Right lobe of liver (tissue), 6 donors: ENCODE results near the gene TAC4. TPM values are rescaled to one million over a fixed set of nuclear protein-coding genes. Genes with fewer than 3 reads are reported as not detected.

Source experiments
- ATAC-seq, 4 donors: fragments of 200-7000 bp; cut with Tn5 transposase; one replicate each; pipeline ENCODE4 v1.9.1; 2020; ENCODE audit warnings: mild to moderate bottlenecking in 4 of 4, moderate library complexity in 4 of 4
- DNase-seq, 3 donors: peaks; one replicate each; pipeline ENCODE4 v3.0.0-alpha.2; 2020
- H3K27ac ChIP-seq, 3 donors: fragments of 200-600 bp; one replicate each; pipeline ENCODE4 v1.8.0; 2022
- H3K27me3 ChIP-seq, 2 donors: fragments of 200-600 bp; one replicate each; pipeline ENCODE4 v1.8.0; 2022
- H3K36me3 ChIP-seq, 4 donors: fragments of 200-600 bp; sonication (generic) in 1 of 4; one replicate each; pipeline versions ENCODE4 v1.5.1 to v1.8.0; 2017 to 2022; ENCODE audit warnings: control low read depth in 1 of 4
- H3K4me1 ChIP-seq, 4 donors: fragments of 200-600 bp; sonication (generic) in 1 of 4; one replicate each; pipeline versions ENCODE4 v1.5.1 to v1.8.0; 2017 to 2022; ENCODE audit warnings: control low read depth in 1 of 4
- H3K4me3 ChIP-seq, 3 donors: fragments of 200-600 bp; one replicate each; pipeline ENCODE4 v1.8.0; 2022
- H3K9me3 ChIP-seq, 4 donors: fragments of 200-600 bp; sonication (generic) in 1 of 4; one replicate each; pipeline versions ENCODE4 v1.5.1 to v1.8.0; 2017 to 2022; ENCODE audit warnings: control low read depth in 1 of 4
- CTCF ChIP-seq, 4 donors: fragments of 200-600 bp in 3 of 4; fragments of 450-650 bp in 1 of 4; IDR thresholded peaks; one replicate each; pipeline versions ENCODE4 v1.5.1 to v1.8.0; 2016 to 2022; ENCODE audit warnings: antibody characterized with exemption in 4 of 4, mild to moderate bottlenecking in 2 of 4
- POLR2A ChIP-seq: fragments of 450-650 bp; IDR thresholded peaks from one replicate; pipeline ENCODE4 v1.6.1; 2017; ENCODE audit warnings: antibody characterized with exemption, mild to moderate bottlenecking
- WGBS: methylation state at CpG from one replicate; pipeline ENCODE4 v1.1.6; 2018; ENCODE audit warnings: low coverage, low lambda C conversion rate; ENCODE audit not compliant: insufficient coverage; ENCODE audit errors: missing lambda C conversion rate; 5-methylcytosine and 5-hydroxymethylcytosine counted together
- intact Hi-C, 2 donors: fragments of 100-400 bp; cut with DNase I; formaldehyde crosslinking; loops; one replicate each; pipeline versions ENCODE4 v1.11.2 to v1.14.1; 2022
- total RNA-seq, 6 experiments: library from RNA; depleted of rRNA in 2 of 6; stranded (reverse); fragments of >200 nt in 2 of 6; fragmentation: NEBNext Ultra II Directional in 3 of 6; extraction: Animal tissue kit (Norgen Biotek cat#: 25700) in 3 of 6; gene quantifications; one replicate each; pipeline versions ENCODE4 v1.1.0 to v1.2.4, GENCODE V29; 2016 to 2023
- donor health status: DM: no; HTN: yes; CAD: no.
- donor health status: DM: no; HTN: no; CAD: no.
- donor health status: DM: no; HTN: no; CAD: no.
- donor health status: DM: no; HTN: yes; CAD: no.
- donor health status: DM: no; HTN: yes; CAD: no.

The TAC4 gene
- total RNA-seq, 6 experiments from 2014 or later, result not detected

DNA sequence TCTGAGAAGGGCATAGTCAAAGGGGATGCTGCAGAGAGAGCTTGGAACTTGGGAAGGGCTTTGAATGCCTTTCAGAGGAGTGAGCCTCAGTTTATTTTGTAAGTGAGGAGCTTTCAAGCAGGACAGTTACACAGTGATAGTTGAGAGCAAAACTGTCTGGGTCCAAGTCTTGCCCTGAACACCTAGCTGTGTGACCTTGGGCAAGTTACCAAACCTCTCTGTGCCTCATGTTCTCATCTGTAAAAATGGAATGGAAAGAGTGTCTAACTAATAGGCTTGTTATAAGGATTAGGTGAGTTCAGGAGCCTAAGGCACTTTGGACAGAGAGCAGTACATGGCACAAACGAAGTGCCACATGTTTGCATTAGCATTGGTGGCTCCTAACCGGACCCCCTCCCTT lies 27.0 kb upstream of the TAC4 start:
- Histone ChIP-seq H3K4me1 (no peaks in the 10 kb centered on the region), H3K4me3 (no peak overlapping the region), H3K27me3 (no peaks in the 10 kb centered on the region), H3K9me3 (no peaks in the 10 kb centered on the region), H3K36me3 (no peaks in the 10 kb centered on the region), H3K27ac (no peak overlapping the region)
- DNase-seq, result no peak
- ATAC-seq, result no peak
- 67% methylated on average over 1 of the region's 2 CpGs for WGBS
- intact Hi-C loops, result loop anchor here in 1 of 2 donors (5.0 kb wide), 1 partner anchor 122 kb away; the partner anchor contains the start of gene DLX3
- TF ChIP-seq CTCF (IDR thresholded peaks at IDR 0.05), result no peak
- TF ChIP-seq POLR2A, result no peak

- Histone ChIP-seq H3K4me1 (no peaks in the 10 kb centered on the region), H3K9me3 (no peaks in the 10 kb centered on the region), H3K27me3 (no peaks in the 10 kb centered on the region), H3K27ac (no peak overlapping the region), H3K36me3 (no peaks in the 10 kb centered on the region), H3K4me3 (no peak overlapping the region)
- no peak for ATAC-seq
- intact Hi-C loops, result no loop called here
- DNase-seq, result no peak
- 64% methylated on average over 3 of the region's 3 CpGs for WGBS
- TF ChIP-seq POLR2A (no peak), CTCF (IDR thresholded peaks at IDR 0.05) (no peak)
Measured at GRCh38 chr17:49873926-49874325, 26.1 kb upstream of the TAC4 start.

DNA sequence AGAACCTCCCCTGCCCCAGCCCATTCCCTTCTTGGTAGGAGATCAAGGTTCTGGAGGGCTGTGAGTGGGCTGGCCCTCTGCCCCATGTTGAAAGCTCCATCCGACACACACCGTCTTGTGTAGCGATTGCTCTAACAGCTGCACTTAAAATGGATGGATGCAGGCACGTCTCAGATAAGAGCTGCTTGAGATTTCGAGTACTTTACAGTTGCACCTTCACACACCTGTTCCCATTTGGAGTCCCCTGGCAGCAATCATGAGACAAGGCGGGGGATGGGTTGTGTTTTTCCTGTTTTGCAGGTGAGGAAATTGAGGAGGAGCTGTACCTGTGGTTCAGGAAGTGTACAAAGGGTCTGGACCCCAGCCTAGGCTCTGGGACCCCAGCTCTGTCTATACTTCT lies 25.6 kb upstream of the TAC4 start:
- 66% methylated on average over 4 of the region's 6 CpGs for WGBS
- intact Hi-C loops, result no loop called here
- Histone ChIP-seq H3K9me3 (no peaks in the 10 kb centered on the region), H3K4me3 (no peak overlapping the region), H3K36me3 (no peaks in the 10 kb centered on the region), H3K4me1 (no peaks in the 10 kb centered on the region), H3K27ac (no peak overlapping the region), H3K27me3 (no peaks in the 10 kb centered on the region)
- no peak for ATAC-seq
- DNase-seq, result no peak
- no peak for TF ChIP-seq CTCF (IDR thresholded peaks at IDR 0.05)
- TF ChIP-seq POLR2A, result no peak

DNA sequence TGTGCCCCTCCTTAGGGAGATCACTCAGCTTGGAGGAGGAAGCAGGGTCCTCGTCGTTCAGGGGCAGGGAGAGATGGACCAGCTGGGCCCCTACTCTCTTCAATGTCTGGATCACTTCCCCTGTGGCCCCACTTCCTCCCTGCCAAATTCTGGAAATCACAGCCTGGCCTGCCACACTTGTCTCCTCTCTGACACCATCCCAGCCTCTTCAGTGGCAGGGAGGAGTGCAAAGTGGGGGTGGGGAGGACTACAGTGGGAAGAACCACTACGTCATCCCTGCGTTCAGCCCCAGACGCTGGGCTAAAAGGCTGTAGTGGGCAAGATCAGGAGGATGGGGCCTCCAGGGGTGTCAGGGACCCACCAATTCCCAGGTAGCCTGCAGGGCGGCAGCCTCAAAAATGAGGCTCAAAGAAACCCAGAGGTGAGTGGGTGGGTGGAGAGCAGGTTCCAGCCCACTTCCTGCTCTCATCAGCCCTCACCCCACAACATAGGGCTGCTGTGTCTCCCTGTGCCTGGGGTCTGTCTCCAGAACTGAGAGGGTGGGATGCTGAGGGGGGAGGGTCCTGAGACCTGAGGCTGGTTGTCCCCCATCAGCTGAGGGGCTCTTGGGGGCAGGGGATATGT lies 25.0 kb upstream of the TAC4 start:
- Histone ChIP-seq H3K4me1 (no peaks in the 10 kb centered on the region), H3K9me3 (no peaks in the 10 kb centered on the region), H3K27me3 (no peaks in the 10 kb centered on the region), H3K36me3 (no peaks in the 10 kb centered on the region), H3K27ac (no peak overlapping the region), H3K4me3 (no peak overlapping the region)
- 82% methylated on average over 4 of the region's 6 CpGs for WGBS
- TF ChIP-seq CTCF (IDR thresholded peaks at IDR 0.05) (no peak), POLR2A (no peak)
- ATAC-seq, result no peak
- intact Hi-C loops, result no loop called here
- DNase-seq, result no peak

DNA sequence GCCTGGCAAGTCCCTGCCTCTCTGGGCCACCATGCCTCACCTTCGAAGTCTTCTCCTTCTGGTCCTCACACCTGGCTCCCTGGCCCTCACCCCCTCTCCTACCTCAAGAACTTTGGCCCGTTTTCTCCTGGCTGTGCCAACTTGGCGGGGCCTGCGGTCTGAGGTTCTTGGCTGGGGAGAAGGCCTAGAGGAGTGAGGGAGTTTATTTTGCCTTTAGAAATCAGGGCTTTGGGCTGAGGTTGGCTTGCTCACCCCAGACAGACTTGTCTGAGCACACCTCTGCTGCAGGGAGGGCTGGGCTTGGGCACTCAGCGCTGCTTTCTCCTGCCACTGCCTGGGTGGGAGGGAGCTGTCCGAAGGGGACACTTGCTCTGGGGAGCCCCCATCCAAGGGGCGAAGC lies 23.3 kb upstream of the TAC4 start:
- Histone ChIP-seq H3K9me3 (no peaks in the 10 kb centered on the region), H3K27ac (no peak overlapping the region), H3K4me3 (no peak overlapping the region), H3K4me1 (no peaks in the 10 kb centered on the region), H3K27me3 (no peaks in the 10 kb centered on the region), H3K36me3 (no peaks in the 10 kb centered on the region)
- intact Hi-C loops, result no loop called here
- ATAC-seq (no peak), DNase-seq (no peak)
- no CpG with 5 or more reads among the region's 7 CpGs for WGBS
- TF ChIP-seq CTCF (IDR thresholded peaks at IDR 0.05) (no peak), POLR2A (no peak)
